GM23338 (cell line): ENCODE measurements around the gene MYLK4. TPM values are rescaled to one million over a fixed set of nuclear protein-coding genes. Genes with fewer than 3 reads are reported as not detected.

Source experiments
- ATAC-seq: fragments of 200-7000 bp; cut with Tn5 transposase; 3 replicates; pipeline ENCODE4 v1.9.1; 2020
- DNase-seq: peaks from one replicate; pipeline ENCODE4 v3.0.0-alpha.2; 2015; ENCODE audit warnings: low spot score
- H2AFZ ChIP-seq: fragments of 200-600 bp; sonication (generic); 2 replicates; pipeline ENCODE4 v1.8.0; 2016; ENCODE audit warnings: antibody characterized with exemption, mild to moderate bottlenecking, moderate library complexity
- H3F3A ChIP-seq: fragments of 200-600 bp; sonication (generic); replicated peaks from 2 replicates; pipeline ENCODE4 v1.8.0; 2017; ENCODE audit warnings: antibody characterized with exemption, mixed run types, low read depth
- H3K27ac ChIP-seq: fragments of 200-600 bp; sonication (generic); 2 replicates; pipeline ENCODE4 v1.6.1; 2016; ENCODE audit warnings: low read depth
- H3K27me3 ChIP-seq: fragments of 200-600 bp; sonication (generic); 2 replicates; pipeline ENCODE4 v1.8.0; 2016; ENCODE audit warnings: mild to moderate bottlenecking, mixed run types, moderate library complexity; ENCODE audit not compliant: insufficient read depth
- H3K36me3 ChIP-seq: fragments of 200-600 bp; sonication (generic); 2 replicates; pipeline ENCODE4 v1.8.0; 2016; ENCODE audit warnings: mild to moderate bottlenecking; ENCODE audit not compliant: insufficient read depth
- H3K4me1 ChIP-seq: fragments of 200-600 bp; sonication (generic); 2 replicates; pipeline ENCODE4 v1.8.0; 2016; ENCODE audit warnings: mild to moderate bottlenecking, moderate library complexity; ENCODE audit not compliant: insufficient read depth
- H3K4me2 ChIP-seq: fragments of 200-600 bp; sonication (generic); 2 replicates; pipeline ENCODE4 v1.7.1; 2017; ENCODE audit warnings: mixed run types
- H3K4me3 ChIP-seq: fragments of 200-600 bp; sonication (generic); 2 replicates; pipeline ENCODE4 v1.6.1; 2016; ENCODE audit warnings: mixed run types
- H3K79me2 ChIP-seq: fragments of 200-600 bp; sonication (generic); replicated peaks from 2 replicates; pipeline ENCODE4 v1.8.0; 2017; ENCODE audit warnings: mild to moderate bottlenecking; ENCODE audit not compliant: insufficient read depth
- H3K9me2 ChIP-seq: fragments of 200-600 bp; sonication (generic); 2 replicates; pipeline ENCODE4 v1.8.0; 2017; ENCODE audit not compliant: insufficient read depth
- H4K20me1 ChIP-seq: fragments of 200-600 bp; sonication (generic); replicated peaks from 2 replicates; pipeline ENCODE4 v1.8.0; 2017; ENCODE audit warnings: mild to moderate bottlenecking; ENCODE audit not compliant: insufficient read depth
- H3K27ac Mint-ChIP-seq: 2 replicates; pipeline ENCODE4 v1.8.0; 2020; ENCODE audit warnings: inconsistent platforms, mild to moderate bottlenecking, moderate library complexity, mixed read lengths
- H3K27me3 Mint-ChIP-seq: 3 replicates; pipeline ENCODE4 v1.8.0; 2022; ENCODE audit warnings: low read depth, mild to moderate bottlenecking, moderate library complexity, mixed read lengths, inconsistent platforms; ENCODE audit not compliant: insufficient read depth, poor library complexity
- H3K36me3 Mint-ChIP-seq: 3 replicates; pipeline ENCODE4 v1.8.0; 2021; ENCODE audit warnings: low read depth, mild to moderate bottlenecking, inconsistent platforms, moderate library complexity, mixed read lengths
- H3K4me1 Mint-ChIP-seq: 3 replicates; pipeline ENCODE4 v1.8.0; 2020; ENCODE audit warnings: mild to moderate bottlenecking, inconsistent platforms, mixed read lengths
- H3K4me3 Mint-ChIP-seq: 3 replicates; pipeline ENCODE4 v1.8.0; 2021; ENCODE audit warnings: moderate library complexity, mild to moderate bottlenecking, inconsistent platforms, mixed read lengths
- H3K9me3 Mint-ChIP-seq: 3 replicates; pipeline ENCODE4 v1.8.0; 2020; ENCODE audit warnings: moderate library complexity, mild to moderate bottlenecking, inconsistent platforms, mixed read lengths
- CREB1 ChIP-seq: fragments of 250-450 bp; sonication (Bioruptor Pico); IDR thresholded peaks from 2 replicates; pipeline ENCODE4 v1.5.0; 2020; ENCODE audit warnings: low read depth, mild to moderate bottlenecking, moderate library complexity
- CTCF ChIP-seq, 2 experiments: fragments of 200-600 bp in 1 of 2; sonication (generic) in 1 of 2; conservative IDR thresholded peaks; 2 replicates each; pipeline versions ENCODE4 v1.5.1 to v1.6.1; 2016 to 2017; ENCODE audit warnings: antibody characterized with exemption in 2 of 2, low read depth in 2 of 2, mild to moderate bottlenecking in 2 of 2, moderate library complexity in 1 of 2
- ETS1 ChIP-seq: IDR thresholded peaks from 2 replicates; pipeline ENCODE4 v1.6.1; 2016; ENCODE audit warnings: antibody characterized with exemption
- EZH2 ChIP-seq: fragments of 200-600 bp; sonication (generic); IDR thresholded peaks from one replicate; pipeline ENCODE4 v1.8.0; 2017; ENCODE audit warnings: antibody characterized with exemption, mild to moderate bottlenecking, low read depth; ENCODE audit not compliant: unreplicated experiment
- EZH2phosphoT487 ChIP-seq: fragments of 200-600 bp; sonication (generic); IDR thresholded peaks from one replicate; pipeline ENCODE4 v1.8.1; 2018; ENCODE audit warnings: antibody characterized with exemption; ENCODE audit not compliant: unreplicated experiment
- JUNB ChIP-seq: IDR thresholded peaks from one replicate; pipeline ENCODE4 v1.6.1; 2016; ENCODE audit warnings: antibody characterized with exemption; ENCODE audit not compliant: unreplicated experiment
- NANOG ChIP-seq: IDR thresholded peaks from 2 replicates; pipeline ENCODE4 v1.6.1; 2016; ENCODE audit warnings: antibody characterized with exemption, borderline replicate concordance
- POLR2AphosphoS5 ChIP-seq: IDR thresholded peaks from 2 replicates; pipeline ENCODE4 v1.6.1; 2016; ENCODE audit warnings: antibody characterized with exemption, low read depth
- REST ChIP-seq: IDR thresholded peaks from one replicate; pipeline ENCODE4 v1.6.1; 2018; ENCODE audit warnings: antibody characterized with exemption; ENCODE audit not compliant: unreplicated experiment
- STAT1 ChIP-seq: IDR thresholded peaks from one replicate; pipeline ENCODE4 v1.6.1; 2016; ENCODE audit warnings: antibody characterized with exemption; ENCODE audit not compliant: unreplicated experiment
- ZNF114 ChIP-seq: fragments of 250-450 bp; sonication (Bioruptor Pico); IDR thresholded peaks from 2 replicates; pipeline ENCODE4 v1.5.0; 2020; ENCODE audit warnings: mild to moderate bottlenecking, moderate library complexity
- ZNF331 ChIP-seq: fragments of 250-450 bp; sonication (Bioruptor Pico); IDR thresholded peaks from 2 replicates; pipeline ENCODE4 v1.5.0; 2020; ENCODE audit warnings: low read depth, mild to moderate bottlenecking, moderate library complexity
- ZNF462 ChIP-seq: fragments of 250-450 bp; sonication (Bioruptor Pico); IDR thresholded peaks from 2 replicates; pipeline ENCODE4 v1.5.0; 2020; ENCODE audit warnings: mild to moderate bottlenecking, moderate library complexity
- polyA plus RNA-seq: library from polyadenylated mRNA; unstranded; fragments of >200 nt; fragmentation: Nextera tagmentation; extraction: Ambion mirVana; gene quantifications from 2 replicates; pipeline ENCODE4 v1.2.1, GENCODE V29; 2016
- total RNA-seq: library from RNA; depleted of rRNA; stranded (reverse); fragments of >200 nt; shearing (Covaris generic); gene quantifications from 2 replicates; pipeline ENCODE4 v1.2.3, GENCODE V29; 2014

The MYLK4 gene
- total and polyA plus RNA-seq, 2 experiments from 2014 or later, result 0.03 to 0.17 TPM

GRCh38 chr6:2712102-2712501, 38.6 kb downstream of the MYLK4 start:
- H3K36me3 Mint-ChIP-seq, result peaks cover 23% of the 10 kb centered on the region
- peaks cover 9% of the 10 kb centered on the region for H3K4me1 Mint-ChIP-seq
- no peak overlapping the region for H2AFZ ChIP-seq
- no peak overlapping the region for H3K4me3 Mint-ChIP-seq
- no peaks in the 10 kb centered on the region for H3K79me2 ChIP-seq
- no peak overlapping the region for H3K4me3 ChIP-seq
- H3K27ac ChIP-seq, result no peak overlapping the region
- TF ChIP-seq NANOG (no peak), POLR2AphosphoS5 (no peak), CTCF (conservative IDR thresholded peaks at IDR 0.05; ENCODE audit: low read depth in 2 of 2) (no peak), REST (no peak), EZH2phosphoT487 (no peak), JUNB (no peak), ZNF114 (CRISPR knock-in tag) (no peak), CREB1 (CRISPR knock-in tag) (no peak), STAT1 (no peak), ETS1 (no peak), ZNF462 (CRISPR knock-in tag) (no peak), ZNF331 (CRISPR knock-in tag) (no peak), EZH2 (no peak)
- no peaks in the 10 kb centered on the region; the same call in 1 of the 2 replicates for H3K4me1 ChIP-seq
- peaks cover 26% of the 10 kb centered on the region for H3K9me3 Mint-ChIP-seq
- ATAC-seq, result no peak
- peaks cover 5% of the 10 kb centered on the region for H3K9me2 ChIP-seq
- H4K20me1 ChIP-seq, result no peaks in the 10 kb centered on the region
- H3K27ac Mint-ChIP-seq, result no peak overlapping the region
- H3K27me3 ChIP-seq, result no peaks in the 10 kb centered on the region
- H3K4me2 ChIP-seq, result no peak overlapping the region
- no peak for DNase-seq
- H3K27me3 Mint-ChIP-seq, result no peaks in the 10 kb centered on the region
- H3F3A ChIP-seq, result no peaks in the 10 kb centered on the region
- peaks cover 17% of the 10 kb centered on the region for H3K36me3 ChIP-seq
